Sciatic nerve (tissue), 2 donors: ENCODE measurements around the gene RPS6KA3. TPM values are rescaled to one million over a fixed set of nuclear protein-coding genes. Genes with fewer than 3 reads are reported as not detected.

Source experiments
- ATAC-seq: fragments of 200-7000 bp; cut with Tn5 transposase; one replicate; pipeline ENCODE4 v1.9.1; 2020; ENCODE audit warnings: mild to moderate bottlenecking, moderate library complexity
- DNase-seq: peaks from one replicate; pipeline ENCODE4 v3.0.0-alpha.2; 2020; ENCODE audit warnings: low spot score
- intact Hi-C: fragments of 100-400 bp; cut with DNase I; formaldehyde crosslinking; loops from one replicate; pipeline ENCODE4 v1.14.2; 2022
- total RNA-seq: library from RNA; stranded (reverse); fragmentation: NEBNext Ultra II Directional; extraction: Animal tissue kit (Norgen Biotek cat#: 25700); gene quantifications from one replicate; pipeline ENCODE4 v1.2.1, GENCODE V29; 2021
- donor health status: DM: no; HTN: no; CAD: no.
- donor health status: DM: no; HTN: no; CAD: no.

RPS6KA3 gene
- total RNA-seq, 1 donor from 2014 or later = 43.6 TPM

- DNase-seq = no peak
- ATAC-seq = no peak
- intact Hi-C loops = no loop called here
These were observed 148.5 kb downstream of the RPS6KA3 start for GRCh38 chrX:20118065-20118824.

DNA sequence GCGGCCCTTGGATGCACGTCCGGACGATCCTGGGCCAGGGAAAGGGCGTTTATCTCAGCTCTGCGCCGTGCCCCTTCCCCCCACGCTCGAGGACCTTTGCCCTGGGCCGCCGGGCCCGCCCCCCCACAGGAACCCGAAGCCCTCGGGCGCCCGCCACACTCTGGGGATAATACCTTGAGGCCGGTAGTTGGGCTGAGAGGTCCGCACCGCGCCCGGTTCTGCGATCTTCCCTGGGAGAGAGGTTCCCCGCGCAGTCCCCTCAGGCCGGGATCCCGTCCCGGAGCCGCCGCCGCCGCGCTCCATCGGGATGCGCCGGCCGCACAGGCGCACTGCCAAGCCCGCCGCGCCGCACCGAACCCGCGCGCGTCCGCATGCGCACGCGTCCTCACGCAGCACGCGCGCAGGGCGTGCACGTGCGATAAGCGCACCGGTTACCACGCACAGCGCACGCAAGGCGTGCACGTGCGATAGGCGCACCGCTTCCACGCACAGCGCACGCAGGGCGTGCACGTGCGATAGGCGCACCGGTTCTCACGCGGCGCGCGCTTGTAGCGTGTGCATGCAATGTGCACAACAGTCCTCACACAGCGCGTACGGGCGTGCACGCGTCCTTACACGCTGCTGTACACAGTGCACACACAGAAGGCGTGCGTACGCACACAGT, 150.0 kb downstream of the RPS6KA3 start, which contains the start of gene MAP7D2:
Gene MAP7D2, minus strand, starts transcription at position 331 of the 664 bp plus-strand sequence. Its CDS starts 28 bp downstream, at position 303.
- ATAC-seq (no peak), DNase-seq (no peak)
- intact Hi-C loops = no loop called here

DNA sequence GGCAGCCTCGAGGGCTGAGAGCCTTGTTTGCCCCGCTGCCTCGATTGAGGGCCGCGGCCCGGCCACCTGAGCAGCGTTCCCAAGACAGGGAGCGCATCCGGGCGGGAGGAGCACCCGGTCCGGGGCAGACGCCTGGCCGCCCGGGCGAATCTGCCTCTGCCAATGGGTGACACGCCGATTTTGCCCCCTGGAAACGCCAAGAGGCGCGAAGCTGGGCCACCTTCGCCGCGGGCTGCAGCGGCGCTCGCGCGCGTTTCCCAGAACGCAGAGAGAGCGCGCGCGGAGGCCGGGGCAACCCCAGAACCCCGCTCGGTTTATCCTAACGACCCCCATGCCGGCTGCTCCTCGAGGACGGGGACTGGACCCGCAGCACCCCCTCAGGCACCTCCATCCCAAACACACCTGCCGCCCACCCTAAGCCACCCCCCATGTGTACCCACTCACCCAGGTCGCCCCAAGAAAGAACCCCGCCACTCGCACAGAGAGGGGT, 150.6 kb downstream of the RPS6KA3 start:
- intact Hi-C loops = no loop called here
- ATAC-seq (no peak), DNase-seq (no peak)

- intact Hi-C loops = no loop called here
- ATAC-seq (no peak), DNase-seq (no peak)
These were observed 154.5 kb downstream of the RPS6KA3 start for GRCh38 chrX:20112022-20112774.

DNA sequence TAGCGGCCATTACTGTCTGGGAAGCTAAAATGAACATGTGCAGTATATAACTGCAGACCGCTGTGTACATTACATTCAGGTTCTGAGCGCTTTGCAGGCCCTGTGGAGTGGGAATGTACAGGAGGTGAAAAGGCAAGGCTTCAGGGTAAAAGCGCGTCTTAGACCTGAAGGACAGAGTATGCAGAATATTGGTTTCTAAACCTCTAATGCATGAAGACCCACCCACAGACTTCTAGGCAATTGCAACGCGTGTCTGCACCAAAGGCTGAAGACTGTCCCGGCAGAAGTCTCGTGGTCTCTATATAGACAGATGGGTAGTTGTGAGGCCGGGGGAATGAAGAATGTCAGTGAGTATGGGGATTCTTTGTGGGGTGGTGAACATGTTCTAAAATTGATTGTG, 155.4 kb downstream of the RPS6KA3 start:
- intact Hi-C loops = no loop called here
- ATAC-seq (no peak), DNase-seq (no peak)

DNA sequence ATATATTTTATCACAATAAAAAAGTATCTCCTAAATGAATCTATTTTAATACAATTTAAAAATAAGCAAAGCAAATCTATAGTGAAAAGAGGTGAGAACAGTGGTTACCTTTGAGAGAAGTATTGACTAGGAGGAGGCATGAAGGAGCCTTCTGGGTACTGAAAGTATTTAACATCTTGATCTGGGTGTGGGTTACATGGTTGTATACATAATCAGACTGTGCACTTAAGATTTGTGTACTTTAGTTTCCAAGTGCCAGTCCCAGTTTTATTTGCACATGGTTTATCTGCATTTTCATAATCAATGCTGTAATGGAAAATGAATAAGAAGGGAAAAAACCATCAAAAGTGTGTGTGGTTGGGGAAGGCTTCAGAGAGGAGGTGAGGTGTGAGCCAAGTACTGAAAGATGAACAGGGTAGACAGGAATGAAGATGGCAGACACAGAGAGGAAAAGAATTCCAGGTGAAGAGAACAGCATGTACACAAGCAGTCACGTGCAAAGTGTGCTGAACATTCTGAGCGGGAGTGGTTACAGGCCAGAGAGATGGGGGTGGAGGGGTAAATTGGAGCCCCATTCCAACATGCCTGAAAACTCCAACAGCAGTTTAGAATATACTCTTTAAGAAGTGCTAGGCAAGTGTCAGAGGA, 164.7 kb downstream of the RPS6KA3 start:
- no peak for ATAC-seq
- intact Hi-C loops = no loop called here

More for the DNA sequence above, 164.7 kb downstream of the RPS6KA3 start:
- no peak for DNase-seq

Other genes starting within 250 kb of the RPS6KA3 start
- 0.22 TPM for gene MAP7D2, start 150.0 kb downstream of the RPS6KA3 start, total RNA-seq
- 82.4 TPM for gene EIF1AX, start 125.1 kb downstream of the RPS6KA3 start, total RNA-seq